A549 (cell line): ENCODE data around the gene MPC2.

Source experiments
- CTCF ChIP-seq: fragments of >200 bp; sonication (Bioruptor Twin); formaldehyde crosslinking; IDR thresholded peaks from 3 replicates; pipeline ENCODE4 v1.5.1; 2016
- EP300 ChIP-seq, 2 experiments: fragments of >200 bp; sonication (Bioruptor Twin); formaldehyde crosslinking; IDR thresholded peaks; 2 replicates in 1 of 2; 3 replicates in 1 of 2; pipeline ENCODE4 v1.6.1; 2016 to 2017
- HDAC2 ChIP-seq: fragments of 200-600 bp; sonication (generic); IDR thresholded peaks from 2 replicates; pipeline ENCODE4 v1.6.1; 2016
- JUN ChIP-seq, 2 experiments: fragments of >200 bp; sonication (Bioruptor Twin); formaldehyde crosslinking; IDR thresholded peaks; 2 replicates in 1 of 2; 3 replicates in 1 of 2; pipeline ENCODE4 v1.6.1; 2016 to 2017
- MAFK ChIP-seq: fragments of 450-650 bp; IDR thresholded peaks from 2 replicates; pipeline ENCODE4 v1.6.1; 2014; ENCODE audit not compliant: partially characterized antibody
- POLR2A ChIP-seq: IDR thresholded peaks from 2 replicates; pipeline ENCODE4 v1.6.1; 2012; ENCODE audit warnings: mild to moderate bottlenecking, low read length
- RARB ChIP-seq: fragments of 250-450 bp; sonication (Bioruptor Pico); IDR thresholded peaks from 2 replicates; pipeline ENCODE4 v1.8.0; 2021; ENCODE audit warnings: mild to moderate bottlenecking, moderate library complexity
- RCOR1 ChIP-seq: fragments of 150-350 bp; IDR thresholded peaks from 2 replicates; pipeline ENCODE4 v1.6.1; 2014; ENCODE audit warnings: antibody characterized with exemption, low read length, low read depth
- RFX5 ChIP-seq: fragments of 450-650 bp; IDR thresholded peaks from 2 replicates; pipeline ENCODE4 v1.7.1; 2014; ENCODE audit warnings: antibody characterized with exemption, mild to moderate bottlenecking, moderate library complexity
- TF ChIP-seq, protein P1 (sequence below): IDR thresholded peaks from 2 replicates; pipeline ENCODE4 v1.6.1; 2012

DNA sequence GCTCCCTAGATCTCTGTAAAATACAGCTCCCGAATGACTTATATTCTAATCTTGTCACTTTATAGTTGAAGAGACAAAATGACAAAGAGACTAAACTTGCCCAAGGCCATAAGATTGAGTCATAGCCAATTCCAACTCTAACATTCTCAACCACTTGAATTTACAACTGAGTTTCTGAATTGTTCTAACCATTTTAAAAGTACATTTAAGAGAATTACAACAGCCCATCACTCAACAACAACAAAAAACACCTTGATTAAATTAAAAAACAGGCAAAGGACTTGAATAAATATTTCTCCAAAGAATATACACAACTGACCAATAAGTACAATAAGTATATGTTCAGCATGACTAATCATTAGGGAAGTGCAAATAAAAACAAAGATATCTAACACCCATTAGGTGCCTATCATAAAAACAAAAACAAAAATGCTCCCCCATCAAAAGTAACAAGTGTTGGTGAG, 14.2 kb downstream of the MPC2 start:
- TF ChIP-seq, protein P1, sequence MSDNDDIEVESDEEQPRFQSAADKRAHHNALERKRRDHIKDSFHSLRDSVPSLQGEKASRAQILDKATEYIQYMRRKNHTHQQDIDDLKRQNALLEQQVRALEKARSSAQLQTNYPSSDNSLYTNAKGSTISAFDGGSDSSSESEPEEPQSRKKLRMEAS: no peak
- no peak for TF ChIP-seq POLR2A
- no peak for TF ChIP-seq RCOR1
- no peak for TF ChIP-seq EP300 (IDR thresholded peaks at IDR 0.05)
- no peak for TF ChIP-seq CTCF
- no peak for TF ChIP-seq MAFK
- no peak for TF ChIP-seq RFX5
- no peak for TF ChIP-seq JUN (IDR thresholded peaks at IDR 0.05)
- no peak for TF ChIP-seq HDAC2
- no peak for TF ChIP-seq RARB
